ENCODE measurements around the gene VGLL4.
"Not testable (repeated sequence)": the region's sequence is repeated elsewhere in the genome, so short reads cannot be mapped to it uniquely, and the experiment has no call there.

The VGLL4 gene

DNA sequence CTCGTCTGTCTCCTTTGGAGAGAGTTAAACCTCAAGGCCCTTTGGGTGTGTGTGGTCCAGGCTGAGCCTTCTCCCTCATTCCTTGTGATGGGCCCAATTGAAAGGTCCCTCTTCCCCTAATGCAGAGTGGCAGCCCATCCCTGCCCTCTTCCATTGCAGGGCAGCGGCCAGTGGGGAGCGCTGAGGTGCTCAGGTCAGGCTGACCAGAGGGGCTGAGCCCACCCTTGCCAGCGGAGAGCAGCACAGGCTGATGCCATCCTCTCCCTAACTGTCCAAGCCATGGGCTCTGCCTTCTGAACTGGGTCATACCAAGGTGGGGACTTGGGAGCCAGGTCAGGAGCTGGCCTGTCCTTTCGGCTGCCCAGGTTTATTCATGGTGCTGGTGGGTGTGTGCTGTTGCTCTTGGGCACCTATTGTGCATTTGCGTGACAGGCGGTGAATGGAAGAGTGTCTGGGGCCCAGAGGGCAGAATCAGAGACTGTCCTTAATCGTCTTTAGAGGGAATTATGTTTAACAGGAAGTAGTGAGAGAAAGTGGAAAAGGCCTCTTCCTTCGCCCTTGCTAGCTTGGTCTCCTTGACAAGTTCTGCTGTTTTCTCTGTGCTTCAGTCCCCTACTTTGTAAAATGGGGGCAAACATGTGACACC, 96.9 kb downstream of the VGLL4 start:
- no peak for DNase-seq

- no peak for DNase-seq
Measured at GRCh38 chr3:11545186-11545851, 98.4 kb downstream of the VGLL4 start.

DNA sequence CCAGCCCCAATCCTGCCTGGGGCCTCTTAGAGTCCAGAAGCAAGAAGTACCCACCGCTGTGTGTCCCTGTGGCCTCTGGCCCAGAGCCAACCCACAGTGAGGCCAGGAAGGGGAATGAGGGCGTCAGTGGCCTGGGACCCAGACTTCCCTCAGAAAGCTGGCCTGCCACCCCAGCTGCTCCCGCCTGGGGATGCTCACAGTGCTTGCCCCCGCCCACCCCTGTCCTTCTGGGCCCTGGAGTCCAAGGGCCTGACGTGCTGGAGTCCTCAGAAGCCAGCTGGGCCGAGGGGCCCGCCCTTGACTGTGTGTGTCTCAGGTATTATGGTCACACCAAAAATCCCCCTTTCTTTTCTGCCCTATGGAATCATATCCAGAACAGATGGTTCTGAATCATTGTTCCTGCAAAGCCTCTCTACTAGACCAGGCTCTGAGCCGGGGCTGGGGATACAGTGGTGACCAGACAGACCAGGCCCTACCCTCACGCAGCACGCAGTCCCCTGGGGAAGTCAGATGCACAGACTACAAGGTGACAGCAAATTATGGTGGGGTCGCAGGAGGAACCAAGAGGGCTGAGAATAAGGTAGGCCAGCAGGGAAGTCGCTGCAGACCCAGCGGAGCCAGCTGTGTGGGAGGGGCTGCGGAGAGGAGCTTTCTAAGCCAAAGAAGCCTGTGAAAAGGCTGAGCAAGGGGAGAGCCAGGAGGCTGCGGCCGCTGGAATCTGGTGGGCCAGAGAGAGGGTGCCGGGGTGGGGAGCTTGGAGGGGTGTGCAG, 99.1 kb downstream of the VGLL4 start:
- no peak for DNase-seq

GRCh38 chr3:11543948-11544387, 99.7 kb downstream of the VGLL4 start:
- no peak for DNase-seq

DNA sequence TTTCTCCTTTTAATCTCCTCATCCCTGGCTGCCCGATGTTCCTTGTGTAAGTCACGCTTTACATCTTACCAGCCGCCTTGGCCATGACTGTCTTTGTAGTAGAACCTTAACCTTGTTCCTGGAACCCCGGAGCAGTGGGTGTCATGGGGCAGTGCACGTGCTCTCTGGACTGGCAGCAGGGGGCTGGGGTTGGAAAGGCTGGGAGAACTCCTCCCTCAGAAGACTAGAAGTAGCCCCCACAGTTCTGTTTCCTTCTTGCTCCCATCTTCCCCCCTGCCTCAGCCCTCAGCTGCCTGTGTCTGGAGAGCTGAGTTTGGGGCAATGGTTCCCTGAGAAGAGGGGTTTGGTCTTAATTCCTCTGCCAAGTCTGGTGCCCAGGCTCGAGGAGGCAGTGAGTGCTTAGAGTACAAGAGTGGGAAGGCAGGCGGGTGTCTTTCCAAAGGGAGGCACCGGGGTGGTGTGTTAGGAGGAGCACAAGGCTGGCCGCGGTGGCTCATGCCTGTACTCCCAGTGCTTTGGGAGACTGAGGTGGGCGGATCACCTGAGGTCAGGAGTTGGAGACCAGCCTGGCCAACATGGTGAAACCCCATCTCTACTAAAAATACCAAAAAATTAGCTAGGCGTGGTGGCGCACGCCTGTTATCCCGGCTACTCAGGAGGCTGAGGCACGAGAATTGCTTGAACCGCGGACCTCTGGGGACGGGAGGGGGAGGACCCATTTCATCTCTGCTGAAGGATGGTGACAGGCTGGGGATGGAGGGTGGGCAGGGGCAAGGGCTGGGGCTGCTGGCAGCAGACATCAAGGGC, 100.4 kb downstream of the VGLL4 start:
- no peak for DNase-seq

- no peak for DNase-seq
Measured at GRCh38 chr3:11542551-11542950, 101.2 kb downstream of the VGLL4 start.

GRCh38 chr3:11541321-11542303, 102.1 kb downstream of the VGLL4 start:
- no peak for DNase-seq

GRCh38 chr3:11539677-11540076, 104.0 kb downstream of the VGLL4 start:
- no peak for DNase-seq

DNA sequence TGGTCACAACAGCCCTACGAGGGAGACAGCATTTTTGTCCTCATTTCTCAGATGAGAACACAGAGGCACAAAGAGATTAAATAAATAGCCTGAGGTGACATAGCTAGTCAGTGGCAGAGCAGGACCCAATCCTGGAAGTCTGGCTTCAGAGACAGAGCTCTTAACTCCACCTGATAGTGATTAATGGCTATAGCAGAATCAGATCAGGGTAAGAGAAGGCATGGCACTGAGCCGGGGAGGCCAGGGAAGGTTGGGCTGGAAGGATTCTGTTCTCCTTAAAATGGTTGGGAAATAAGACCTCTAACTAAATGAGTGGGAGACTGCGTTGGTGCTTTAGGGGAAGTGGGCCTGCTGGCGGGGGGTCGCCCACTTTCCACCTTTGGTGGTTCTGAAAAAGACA, 104.5 kb downstream of the VGLL4 start:
- DNase-seq: no peak

GRCh38 chr3:11538581-11538980, 105.1 kb downstream of the VGLL4 start:
- DNase-seq: no peak

GRCh38 chr3:11536936-11537612, 106.6 kb downstream of the VGLL4 start:
- no peak for DNase-seq

GRCh38 chr3:11536132-11536935, 107.4 kb downstream of the VGLL4 start:
- DNase-seq: no peak

DNA sequence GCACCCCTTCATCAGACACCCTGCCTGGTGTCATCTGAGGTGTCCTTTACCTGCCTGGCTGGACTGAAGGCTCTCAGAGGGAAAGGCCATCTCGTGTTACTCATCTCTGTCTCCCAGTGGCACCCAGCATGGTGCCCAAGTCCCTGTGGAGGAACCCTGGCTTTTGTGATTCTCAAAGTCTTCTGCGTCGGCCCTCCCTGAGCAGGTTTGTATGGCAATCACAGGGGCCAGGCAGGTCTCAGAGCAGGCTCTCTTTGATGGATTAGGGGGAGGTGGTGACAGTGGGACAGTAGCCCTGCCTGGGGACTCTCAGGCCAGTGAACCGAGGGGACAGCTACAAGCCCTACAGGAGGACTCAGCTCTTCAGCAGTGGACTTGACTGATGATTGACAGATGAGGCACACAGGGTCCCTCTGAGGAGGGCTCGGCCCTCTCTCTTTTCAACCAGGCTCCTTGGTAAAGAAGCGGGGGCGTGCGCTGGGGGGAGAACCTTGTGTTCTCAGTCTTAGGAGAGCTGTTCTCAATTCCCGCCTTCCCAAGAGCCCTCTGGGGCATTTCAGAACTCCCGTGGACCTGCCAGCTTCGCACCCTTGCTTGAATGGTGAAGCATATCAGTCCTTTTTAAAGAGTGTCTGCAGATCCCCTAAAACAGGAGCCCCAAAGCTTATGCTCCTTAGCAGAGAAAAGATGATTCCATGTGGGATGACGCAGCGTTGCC, 108.3 kb downstream of the VGLL4 start:
- DNase-seq: no peak

- DNase-seq: no peak
Measured at GRCh38 chr3:11534793-11535101, 109.0 kb downstream of the VGLL4 start.

DNA sequence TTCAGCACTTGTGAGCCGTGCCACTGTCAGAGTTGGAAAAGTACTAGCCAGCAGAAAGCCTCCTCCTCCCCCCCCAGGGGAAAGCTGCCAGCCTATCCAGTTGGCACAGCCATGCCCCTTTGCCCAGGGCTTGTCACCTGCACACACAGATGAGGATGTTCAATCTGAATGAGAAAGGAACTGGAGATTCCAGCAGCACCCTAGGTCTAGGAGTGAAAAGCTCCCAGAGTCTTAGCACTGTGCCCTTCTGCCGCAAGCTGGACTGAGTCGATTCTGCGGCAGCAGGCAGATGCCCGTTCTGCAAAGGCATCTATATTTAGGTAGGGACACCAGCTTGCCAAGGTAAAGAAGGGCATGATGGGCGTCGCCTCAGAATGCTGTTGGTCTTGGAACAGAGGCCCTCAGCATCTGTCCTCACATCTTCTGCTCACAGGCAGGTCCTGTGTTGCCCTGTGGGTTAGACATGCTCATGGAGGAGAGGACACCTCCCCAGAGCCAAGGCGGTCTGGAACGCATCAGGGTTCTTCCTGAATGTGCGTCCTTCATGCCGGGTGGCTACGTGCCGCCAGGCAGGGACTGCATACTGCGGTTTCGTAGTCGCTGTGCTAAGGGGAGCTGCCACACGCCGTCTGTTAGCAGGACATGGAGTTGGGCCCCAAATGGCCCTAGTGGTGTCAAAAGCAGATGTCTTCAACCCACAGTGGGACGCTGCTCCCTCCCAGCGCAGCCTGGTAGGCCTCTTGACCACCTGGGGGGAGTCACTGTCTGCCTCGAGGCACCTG, 109.5 kb downstream of the VGLL4 start:
- DNase-seq: no peak

DNA sequence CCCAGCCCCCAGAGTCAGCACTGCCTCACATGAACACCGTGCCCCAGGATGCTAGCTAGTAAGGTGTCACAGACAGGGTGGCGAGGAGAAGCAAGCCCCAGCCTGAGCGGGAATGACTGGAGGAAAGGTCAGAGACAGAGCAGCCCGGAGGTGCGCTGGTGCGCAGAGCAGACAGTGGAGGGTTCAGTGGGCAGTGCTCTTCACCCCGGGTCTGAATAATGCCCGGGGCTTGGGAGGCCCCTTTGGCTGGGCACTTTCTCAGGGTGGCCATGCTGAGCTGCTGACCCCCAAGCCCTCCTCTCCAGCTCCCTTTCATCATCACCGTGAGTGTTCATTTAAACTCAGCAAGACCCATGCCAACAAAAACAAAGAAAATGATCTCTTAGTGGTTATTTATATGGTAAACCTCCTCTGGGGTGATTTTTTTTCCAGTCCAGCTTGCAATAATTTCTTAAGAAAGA, 110.8 kb downstream of the VGLL4 start:
- no peak for DNase-seq

- DNase-seq: no peak
Measured at GRCh38 chr3:11530153-11530721, 113.5 kb downstream of the VGLL4 start.

- DNase-seq: no peak
Measured at GRCh38 chr3:11529281-11529680, 114.4 kb downstream of the VGLL4 start.

- DNase-seq: not testable (repeated sequence)
Measured at GRCh38 chr3:11526121-11526520, 117.6 kb downstream of the VGLL4 start.
